Measurements from ENCODE around the gene MOB3B. TPM values are rescaled to one million over a fixed set of nuclear protein-coding genes. Genes with fewer than 3 reads are reported as not detected.

MOB3B gene
- total and polyA plus RNA-seq, 2 of the 13 experiments (the other 11 are each of a cell fraction or from before 2014, with no cell fraction given): 0.03 to 0.09 TPM

GRCh38 chr9:27542508-27542907 is 12.9 kb upstream of the MOB3B start:
- DNase-seq (ENCODE audit: low spot score) (no peak), ATAC-seq (no peak), FAIRE-seq (no peak)
- Histone ChIP-seq H3K27ac (ENCODE audit: extremely low read length, insufficient read depth, low read length) (no peak overlapping the region), H3K36me3 (replicated peaks in 1 of 2; ENCODE audit: control insufficient read depth in 1 of 2, insufficient read depth in 2 of 2, low read length in 2 of 2) (no peaks in the 10 kb centered on the region), H4K20me1 (ENCODE audit: insufficient read depth, low read length) (no peaks in the 10 kb centered on the region), H2AFZ (ENCODE audit: low read length) (no peak overlapping the region), H3K79me2 (ENCODE audit: insufficient read depth, low read length) (no peaks in the 10 kb centered on the region), H3K9ac (ENCODE audit: insufficient read depth, low read depth, low read length) (no peak overlapping the region), H3K4me1 (ENCODE audit: insufficient read depth, low read length) (peaks cover 30% of the 10 kb centered on the region), H3K4me3 (replicated peaks in 1 of 3; ENCODE audit: insufficient read depth in 1 of 3, low read depth in 2 of 3, low read length in 3 of 3) (no peak overlapping the region), H3K27me3 (ENCODE audit: control insufficient read depth in 1 of 2, insufficient read depth in 2 of 2, low read length in 2 of 2) (no peaks in the 10 kb centered on the region), H3K9me3 (ENCODE audit: low read length) (no peaks in the 10 kb centered on the region), H3K4me2 (ENCODE audit: low read depth, low read length) (no peak overlapping the region)
- in situ Hi-C loops (cut with HindIII; ENCODE audit: extremely low pct_ligation_motif_present, low pct_unique_long_range_greater_than_20kb): no loop called here
- 100% methylated on average over 2 of the region's 2 CpGs for whole genome bisulfite sequencing (ENCODE audit: low lambda C conversion rate)
- no TSS peak for BruUV-seq (replicated peaks)
- POLR2A ChIA-PET: no interaction called here
- intact Hi-C loops (cut with micrococcal nuclease; ENCODE audit: unreplicated experiment): no loop called here
- CTCF ChIA-PET (ENCODE audit: low intra/inter-chr PET ratio, low total read pairs): no interaction called here
- TF ChIP-seq ZNF569 (CRISPR knock-in tag; IDR thresholded peaks at IDR 0.05; ENCODE audit: borderline replicate concordance) (no peak), NR2F1 (CRISPR knock-in tag; IDR thresholded peaks at IDR 0.05) (no peak), ZNF34 (CRISPR knock-in tag; IDR thresholded peaks at IDR 0.05; ENCODE audit: borderline replicate concordance) (no peak), ZNF788 (CRISPR knock-in tag; IDR thresholded peaks at IDR 0.05; ENCODE audit: borderline replicate concordance) (no peak), ZNF280B (CRISPR knock-in tag; IDR thresholded peaks at IDR 0.05; ENCODE audit: borderline replicate concordance) (no peak), PHF20 (CRISPR knock-in tag; IDR thresholded peaks at IDR 0.05) (no peak), ZNF724P (CRISPR knock-in tag; IDR thresholded peaks at IDR 0.05; ENCODE audit: borderline replicate concordance) (no peak)
- TF ChIP-seq, protein P1, sequence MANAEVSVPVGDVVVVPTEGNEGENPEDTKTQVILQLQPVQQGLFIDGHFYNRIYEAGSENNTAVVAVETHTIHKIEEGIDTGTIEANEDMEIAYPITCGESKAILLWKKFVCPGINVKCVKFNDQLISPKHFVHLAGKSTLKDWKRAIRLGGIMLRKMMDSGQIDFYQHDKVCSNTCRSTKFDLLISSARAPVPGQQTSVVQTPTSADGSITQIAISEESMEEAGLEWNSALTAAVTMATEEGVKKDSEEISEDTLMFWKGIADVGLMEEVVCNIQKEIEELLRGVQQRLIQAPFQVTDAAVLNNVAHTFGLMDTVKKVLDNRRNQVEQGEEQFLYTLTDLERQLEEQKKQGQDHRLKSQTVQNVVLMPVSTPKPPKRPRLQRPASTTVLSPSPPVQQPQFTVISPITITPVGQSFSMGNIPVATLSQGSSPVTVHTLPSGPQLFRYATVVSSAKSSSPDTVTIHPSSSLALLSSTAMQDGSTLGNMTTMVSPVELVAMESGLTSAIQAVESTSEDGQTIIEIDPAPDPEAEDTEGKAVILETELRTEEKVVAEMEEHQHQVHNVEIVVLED (CRISPR knock-in tag; IDR thresholded peaks at IDR 0.05; ENCODE audit: borderline replicate concordance): no peak

Data from HepG2 (cell line).